Activated naive CD8-positive, alpha-beta T cell treated with anti-CD3 and anti-CD28 coated beads, Interleukin-2, amount 10 ng/mL, durations not matched to agents 7 days and 5 days (primary cell): ENCODE measurements around the gene CNTRL. TPM values are rescaled to one million over a fixed set of nuclear protein-coding genes. Genes with fewer than 3 reads are reported as not detected.
"Not testable (repeated sequence)": the region's sequence is repeated elsewhere in the genome, so short reads cannot be mapped to it uniquely, and the experiment has no call there.

Source experiments
- ATAC-seq: fragments of 150-1000 bp; cut with Tn5 transposase; one replicate; pipeline ENCODE4 v1.10.0; 2021; ENCODE audit warnings: low read depth, moderate library complexity
- POLR2A ChIA-PET: fragments of 350-600 bp; sonication (Branson Sonifier 250); formaldehyde crosslinking; loops from one replicate; lab custom pipeline; 2021; ENCODE audit warnings: antibody characterized with exemption; lab: Charles Lee
- DNase-seq: peaks from one replicate; pipeline ENCODE4 v3.0.0; 2021
- H3K27ac Mint-ChIP-seq: one replicate; pipeline ENCODE4 v1.8.0; 2022; ENCODE audit warnings: mild to moderate bottlenecking, mixed read lengths
- H3K27me3 Mint-ChIP-seq: one replicate; pipeline ENCODE4 v1.8.0; 2022; ENCODE audit warnings: mild to moderate bottlenecking, moderate library complexity, mixed read lengths
- H3K36me3 Mint-ChIP-seq: one replicate; pipeline ENCODE4 v1.8.0; 2021; ENCODE audit warnings: mild to moderate bottlenecking, mixed read lengths
- H3K4me1 Mint-ChIP-seq: one replicate; pipeline ENCODE4 v1.8.0; 2021; ENCODE audit warnings: mixed read lengths
- H3K4me3 Mint-ChIP-seq: one replicate; pipeline ENCODE4 v1.8.0; 2022; ENCODE audit warnings: mild to moderate bottlenecking, moderate library complexity, mixed read lengths
- H3K9me3 Mint-ChIP-seq: one replicate; pipeline ENCODE4 v1.8.0; 2021; ENCODE audit warnings: mixed read lengths
- total RNA-seq, 2 experiments: library from RNA; stranded (reverse); gene quantifications; one replicate each; pipeline ENCODE4 v1.2.3, GENCODE V29; 2021

Gene CNTRL
- total RNA-seq, 2 experiments from 2014 or later: 92.3 to 94.6 TPM

DNA sequence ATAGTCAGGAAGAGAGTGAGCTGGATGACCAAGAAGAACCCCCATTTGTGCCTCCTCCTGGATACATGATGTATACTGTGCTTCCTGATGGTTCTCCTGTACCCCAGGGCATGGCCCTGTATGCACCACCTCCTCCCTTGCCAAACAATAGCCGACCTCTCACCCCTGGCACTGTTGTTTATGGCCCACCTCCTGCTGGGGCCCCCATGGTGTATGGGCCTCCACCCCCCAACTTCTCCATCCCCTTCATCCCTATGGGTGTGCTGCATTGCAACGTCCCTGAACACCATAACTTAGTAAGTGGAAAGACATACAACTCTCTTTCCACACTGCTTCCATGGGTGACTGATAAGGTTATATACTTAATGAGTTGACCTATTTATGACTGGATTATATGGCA is 75.4 kb downstream of the CNTRL start:
- no peak overlapping the region for H3K4me3 Mint-ChIP-seq
- no peak for DNase-seq
- ATAC-seq: no peak
- peaks cover 38% of the 10 kb centered on the region for H3K4me1 Mint-ChIP-seq
- peaks cover 49% of the 10 kb centered on the region for H3K36me3 Mint-ChIP-seq
- H3K9me3 Mint-ChIP-seq: no peaks in the 10 kb centered on the region
- H3K27ac Mint-ChIP-seq: no peak overlapping the region
- no peaks in the 10 kb centered on the region for H3K27me3 Mint-ChIP-seq
- POLR2A ChIA-PET: no interaction called here

DNA sequence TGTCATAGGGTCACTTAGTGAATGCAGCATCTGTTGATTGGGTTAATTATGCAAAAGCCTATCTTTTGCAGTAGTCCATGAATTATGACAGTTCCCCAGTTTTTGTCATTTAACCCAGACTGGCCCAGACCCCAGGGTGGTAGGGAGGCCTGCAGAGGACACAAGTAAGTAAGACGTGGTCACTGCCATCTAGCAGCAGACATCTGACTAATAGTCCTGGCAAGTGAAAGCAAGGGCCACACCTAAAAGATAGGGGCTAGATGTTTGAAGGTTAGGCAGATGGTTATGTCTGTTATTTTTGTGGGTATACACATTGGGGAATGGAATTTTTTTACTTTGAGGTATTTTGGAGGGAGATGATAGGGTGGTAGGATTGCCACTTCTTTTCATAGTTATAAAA is 78.9 kb downstream of the CNTRL start:
- peaks cover 34% of the 10 kb centered on the region for H3K4me1 Mint-ChIP-seq
- no peaks in the 10 kb centered on the region for H3K27me3 Mint-ChIP-seq
- no peaks in the 10 kb centered on the region for H3K9me3 Mint-ChIP-seq
- ATAC-seq: no peak
- DNase-seq: no peak
- H3K4me3 Mint-ChIP-seq: no peak overlapping the region
- POLR2A ChIA-PET: no interaction called here
- peaks cover 53% of the 10 kb centered on the region for H3K36me3 Mint-ChIP-seq
- no peak overlapping the region for H3K27ac Mint-ChIP-seq

DNA sequence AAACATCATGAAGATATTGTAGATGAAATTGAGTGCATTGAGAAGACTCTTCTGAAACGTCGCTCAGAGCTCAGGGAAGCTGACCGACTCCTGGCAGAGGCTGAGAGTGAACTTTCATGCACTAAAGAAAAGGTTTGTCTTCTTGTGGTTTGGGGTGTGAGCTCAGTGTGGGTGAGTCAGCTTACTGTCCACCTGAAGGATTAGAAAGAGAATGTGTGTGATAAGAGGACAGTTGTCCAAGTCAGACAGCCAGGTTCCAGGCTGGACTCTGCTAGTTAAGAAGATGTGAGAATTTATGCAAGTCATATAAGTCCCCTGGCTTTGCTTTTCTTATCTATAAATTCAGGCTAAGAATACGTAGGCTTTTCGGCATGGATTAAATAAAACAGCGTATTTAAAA is 80.0 kb downstream of the CNTRL start:
- DNase-seq: no peak
- ATAC-seq: no peak
- peaks cover 54% of the 10 kb centered on the region for H3K36me3 Mint-ChIP-seq
- peaks cover 37% of the 10 kb centered on the region for H3K4me1 Mint-ChIP-seq
- H3K9me3 Mint-ChIP-seq: no peaks in the 10 kb centered on the region
- H3K4me3 Mint-ChIP-seq: no peak overlapping the region
- H3K27ac Mint-ChIP-seq: no peak overlapping the region
- POLR2A ChIA-PET: no interaction called here
- H3K27me3 Mint-ChIP-seq: no peaks in the 10 kb centered on the region

DNA sequence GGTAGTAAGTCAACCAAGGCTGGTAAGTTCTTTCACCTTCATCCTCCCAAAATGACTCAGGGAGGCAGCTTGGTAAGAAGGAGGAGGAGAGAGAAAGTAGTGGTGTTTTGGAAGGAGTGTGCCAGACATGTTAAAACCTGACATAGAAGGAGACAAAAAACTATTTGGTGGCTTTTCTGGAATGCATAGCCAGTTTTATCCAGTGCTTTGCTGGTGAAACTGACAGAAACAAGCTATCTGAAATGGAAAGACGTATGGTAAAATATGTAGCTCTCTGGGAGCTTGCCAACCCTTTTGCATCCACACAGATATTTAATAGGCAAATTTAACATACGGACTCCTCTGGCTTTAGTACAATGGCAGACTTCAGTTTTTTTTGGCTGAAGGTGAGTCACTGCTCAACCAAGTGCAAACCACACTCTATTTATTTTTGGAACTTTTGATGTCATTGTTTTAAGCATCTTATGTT is 81.5 kb downstream of the CNTRL start:
- Mint-ChIP-seq H3K27me3 (no peaks in the 10 kb centered on the region), H3K4me3 (peak overlapping the region; percentile 37), H3K4me1 (peaks cover 34% of the 10 kb centered on the region), H3K9me3 (no peaks in the 10 kb centered on the region), H3K27ac (peak overlapping the region; percentile 86), H3K36me3 (peaks cover 52% of the 10 kb centered on the region)
- peak; percentile 82 for ATAC-seq
- POLR2A ChIA-PET: no interaction called here
- DNase-seq: no peak

DNA sequence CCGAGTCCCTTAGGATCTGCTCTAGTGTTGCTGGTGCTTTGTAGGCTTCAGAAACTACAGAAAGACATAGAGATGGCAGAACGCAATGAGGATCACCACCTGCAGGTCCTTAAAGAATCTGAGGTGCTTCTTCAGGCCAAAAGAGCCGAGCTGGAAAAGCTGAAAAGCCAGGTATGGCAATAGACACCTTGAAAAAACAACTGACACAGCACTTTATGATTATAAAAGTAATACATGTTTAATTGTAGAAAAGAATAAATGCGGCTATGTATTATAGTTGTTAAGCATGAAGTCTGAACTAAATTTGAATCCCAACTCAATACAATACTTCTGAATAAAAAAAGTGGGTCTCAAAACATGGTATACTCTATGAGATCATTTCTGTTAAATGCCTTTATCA is 83.2 kb downstream of the CNTRL start:
- H3K27me3 Mint-ChIP-seq: no peaks in the 10 kb centered on the region
- POLR2A ChIA-PET: interaction anchor here (0.6 kb wide), 1 partner anchor 37 kb away, joined by 3 read pairs; no protein-coding TSS in a partner anchor
- ATAC-seq (no peak), DNase-seq (no peak)
- H3K9me3 Mint-ChIP-seq: no peaks in the 10 kb centered on the region
- peaks cover 24% of the 10 kb centered on the region for H3K4me1 Mint-ChIP-seq
- H3K36me3 Mint-ChIP-seq: peaks cover 45% of the 10 kb centered on the region
- no peak overlapping the region for H3K27ac Mint-ChIP-seq
- H3K4me3 Mint-ChIP-seq: no peak overlapping the region

DNA sequence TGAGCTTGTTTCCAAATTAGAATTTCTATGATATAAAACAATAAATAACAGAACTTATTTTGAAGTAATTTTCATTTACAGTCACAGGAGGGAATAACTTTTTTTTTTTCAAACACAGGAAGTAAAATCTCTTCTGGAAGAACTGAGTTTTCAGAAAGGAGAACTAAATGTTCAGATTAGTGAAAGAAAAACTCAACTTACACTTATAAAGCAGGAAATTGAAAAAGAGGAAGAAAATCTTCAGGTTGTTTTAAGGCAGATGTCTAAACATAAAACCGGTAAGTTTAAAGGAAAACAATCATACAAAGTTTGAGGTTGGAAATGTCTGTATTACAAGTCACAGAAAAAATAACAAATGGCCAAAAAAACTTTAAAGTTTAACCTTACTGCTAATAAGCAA is 85.3 kb downstream of the CNTRL start:
- no peak overlapping the region for H3K27ac Mint-ChIP-seq
- DNase-seq: no peak
- H3K9me3 Mint-ChIP-seq: no peaks in the 10 kb centered on the region
- H3K27me3 Mint-ChIP-seq: no peaks in the 10 kb centered on the region
- H3K36me3 Mint-ChIP-seq: peaks cover 45% of the 10 kb centered on the region
- ATAC-seq: no peak
- H3K4me1 Mint-ChIP-seq: peaks cover 13% of the 10 kb centered on the region
- H3K4me3 Mint-ChIP-seq: no peak overlapping the region
- POLR2A ChIA-PET: no interaction called here

- POLR2A ChIA-PET: no interaction called here
- Mint-ChIP-seq H3K27ac (peak overlapping the region; percentile 68), H3K4me3 (no peak overlapping the region), H3K4me1 (peaks cover 12% of the 10 kb centered on the region), H3K27me3 (no peaks in the 10 kb centered on the region), H3K9me3 (no peaks in the 10 kb centered on the region), H3K36me3 (peaks cover 57% of the 10 kb centered on the region)
- DNase-seq (no peak), ATAC-seq (no peak)
Observed at GRCh38 chr9:121168052-121168451, 93.3 kb downstream of the CNTRL start.

- no peaks in the 10 kb centered on the region for H3K27me3 Mint-ChIP-seq
- ATAC-seq (peak; percentile 75), DNase-seq (no peak)
- peaks cover 12% of the 10 kb centered on the region for H3K4me1 Mint-ChIP-seq
- no peak overlapping the region for H3K4me3 Mint-ChIP-seq
- H3K27ac Mint-ChIP-seq: peak overlapping the region; percentile 60
- H3K36me3 Mint-ChIP-seq: peaks cover 63% of the 10 kb centered on the region
- no peaks in the 10 kb centered on the region for H3K9me3 Mint-ChIP-seq
- POLR2A ChIA-PET: no interaction called here
Observed at GRCh38 chr9:121169094-121169601, 94.4 kb downstream of the CNTRL start.

DNA sequence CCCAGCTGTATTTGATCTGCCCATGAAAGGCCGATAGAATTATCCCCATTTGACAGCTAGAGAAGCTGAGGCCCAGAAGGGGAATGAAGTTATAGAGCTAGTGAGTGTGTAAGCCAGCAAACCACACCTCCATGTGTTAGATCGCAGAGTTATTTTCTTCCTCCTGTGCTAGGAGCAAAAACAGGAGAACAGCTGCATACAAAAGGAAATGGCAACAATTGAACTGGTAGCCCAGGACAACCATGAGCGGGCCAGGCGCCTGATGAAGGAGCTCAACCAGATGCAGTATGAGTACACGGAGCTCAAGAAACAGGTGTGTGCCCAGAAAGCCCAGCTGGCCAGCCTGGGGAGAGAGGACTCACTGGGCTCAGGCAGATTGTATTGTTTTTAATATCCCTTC is 96.5 kb downstream of the CNTRL start:
- Mint-ChIP-seq H3K9me3 (no peaks in the 10 kb centered on the region), H3K36me3 (peaks cover 61% of the 10 kb centered on the region), H3K27me3 (no peaks in the 10 kb centered on the region), H3K4me1 (peaks cover 12% of the 10 kb centered on the region), H3K27ac (no peak overlapping the region), H3K4me3 (no peak overlapping the region)
- POLR2A ChIA-PET: no interaction called here
- DNase-seq (no peak), ATAC-seq (no peak)

DNA sequence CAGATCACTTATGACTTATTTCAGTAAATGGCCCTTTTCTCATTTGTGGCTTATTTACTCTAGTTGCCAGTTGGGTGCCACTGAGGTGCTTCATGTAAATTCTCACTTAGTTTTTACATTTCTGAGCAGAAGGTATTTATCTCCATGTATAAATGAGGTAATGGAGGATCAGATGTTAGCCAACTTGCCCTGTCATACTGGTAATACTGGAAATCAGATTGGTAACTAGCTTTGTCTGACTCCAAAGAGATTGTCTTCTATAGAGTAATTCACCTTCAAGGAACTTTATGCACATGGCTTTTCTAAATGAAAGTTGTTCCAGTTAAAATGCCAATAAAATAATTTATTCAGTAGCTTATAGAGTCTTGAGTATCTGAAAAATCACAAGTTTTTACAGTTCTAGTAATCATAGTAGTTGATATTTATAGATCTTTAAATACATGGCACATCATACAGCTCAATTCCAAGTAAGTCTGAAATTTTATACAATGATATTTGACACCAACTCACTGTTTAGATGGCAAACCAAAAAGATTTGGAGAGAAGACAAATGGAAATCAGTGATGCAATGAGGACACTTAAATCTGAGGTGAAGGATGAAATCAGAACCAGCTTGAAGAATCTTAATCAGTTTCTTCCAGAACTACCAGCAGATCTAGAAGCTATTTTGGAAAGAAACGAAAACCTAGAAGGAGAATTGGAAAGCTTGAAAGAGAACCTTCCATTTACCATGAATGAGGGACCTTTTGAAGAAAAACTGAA is 98.2 kb downstream of the CNTRL start:
- no peaks in the 10 kb centered on the region for H3K9me3 Mint-ChIP-seq
- H3K27me3 Mint-ChIP-seq: no peaks in the 10 kb centered on the region
- POLR2A ChIA-PET: interaction anchor here (1.0 to 1.6 kb wide), 3 partner anchors 13 to 52 kb away, joined by 4 read pairs; partner anchors contain the start of gene RAB14
- no peak for ATAC-seq
- peaks cover 57% of the 10 kb centered on the region for H3K36me3 Mint-ChIP-seq
- DNase-seq: no peak
- no peak overlapping the region for H3K4me3 Mint-ChIP-seq
- H3K4me1 Mint-ChIP-seq: peaks cover 11% of the 10 kb centered on the region
- no peak overlapping the region for H3K27ac Mint-ChIP-seq

- POLR2A ChIA-PET: interaction anchor here (1.4 to 1.6 kb wide), 2 partner anchors 28 to 52 kb away, joined by 4 read pairs; partner anchors contain the start of gene RAB14
- ATAC-seq (no peak), DNase-seq (no peak)
- Mint-ChIP-seq H3K27me3 (no peaks in the 10 kb centered on the region), H3K9me3 (no peaks in the 10 kb centered on the region), H3K36me3 (peaks cover 55% of the 10 kb centered on the region), H3K4me3 (no peak overlapping the region), H3K27ac (peak overlapping the region; percentile 36), H3K4me1 (peaks cover 9% of the 10 kb centered on the region)
Observed at GRCh38 chr9:121173501-121173900, 98.7 kb downstream of the CNTRL start.

DNA sequence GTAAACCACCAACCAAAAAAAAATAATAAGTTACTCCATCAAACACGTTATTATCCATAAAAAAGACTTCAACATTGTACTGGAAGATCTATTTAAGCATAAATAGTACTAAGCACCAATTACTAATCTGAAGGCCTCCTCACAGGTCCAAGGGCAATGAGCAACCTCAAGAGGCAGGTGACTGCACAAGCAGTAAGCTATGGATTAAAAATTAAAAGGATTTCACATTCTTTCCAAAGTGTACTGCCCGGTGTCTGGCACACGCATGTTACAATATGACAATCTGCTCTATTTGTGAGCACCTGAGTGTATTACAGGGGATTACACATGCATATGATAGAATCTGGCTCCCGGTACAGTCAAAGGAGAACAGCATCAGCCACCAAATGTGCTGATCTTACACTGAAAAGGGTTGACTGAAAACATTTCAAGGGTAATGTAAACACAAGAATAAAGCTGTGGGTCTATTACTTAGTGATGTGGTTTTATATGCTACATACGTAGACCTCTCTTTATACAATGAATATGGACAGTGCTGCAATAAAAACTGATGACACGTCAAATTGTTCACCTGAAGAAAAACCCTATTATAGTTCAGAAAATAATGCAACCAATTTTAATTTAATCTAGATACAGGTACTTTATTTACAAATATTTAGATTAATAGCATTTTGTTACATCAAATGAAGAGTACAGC is 104.1 kb downstream of the CNTRL start:
- POLR2A ChIA-PET: no interaction called here
- Mint-ChIP-seq H3K4me1 (no peaks in the 10 kb centered on the region), H3K36me3 (peaks cover 24% of the 10 kb centered on the region), H3K27ac (no peak overlapping the region), H3K4me3 (no peak overlapping the region), H3K27me3 (no peaks in the 10 kb centered on the region), H3K9me3 (no peaks in the 10 kb centered on the region)
- ATAC-seq (no peak), DNase-seq (no peak)

- POLR2A ChIA-PET: not testable (repeated sequence)
Observed at GRCh38 chr9:121179373-121179721, 104.6 kb downstream of the CNTRL start.

More at GRCh38 chr9:121179373-121179721, 104.6 kb downstream of the CNTRL start:
- H3K9me3 Mint-ChIP-seq, H3K27ac Mint-ChIP-seq, H3K4me3 Mint-ChIP-seq, H3K4me1 Mint-ChIP-seq, ATAC-seq, DNase-seq, H3K27me3 Mint-ChIP-seq: not testable (repeated sequence)
- H3K36me3 Mint-ChIP-seq: peaks cover 22% of the 10 kb centered on the region
